HepG2 (cell line): ENCODE data around the gene GNL2.

Experiments
- CBFB ChIP-seq: sonication (generic); formaldehyde crosslinking; IDR thresholded peaks from 2 replicates; pipeline ENCODE4 v1.4.0; 2020; ENCODE audit warnings: missing genetic modification reagents
- POLR2A ChIP-seq, 2 experiments: IDR thresholded peaks; 2 replicates each; pipeline ENCODE4 v1.6.1; 2011; ENCODE audit warnings: low read depth in 2 of 2, low read length in 2 of 2, mild to moderate bottlenecking in 1 of 2, moderate library complexity in 1 of 2; ENCODE audit not compliant: insufficient read depth in 1 of 2
- ZC3H13 ChIP-seq: sonication (generic); formaldehyde crosslinking; IDR thresholded peaks from 2 replicates; pipeline ENCODE4 v1.8.1; 2023; ENCODE audit warnings: mild to moderate bottlenecking, missing genetic modification reagents, moderate library complexity
- ZNF660 ChIP-seq: sonication (generic); formaldehyde crosslinking; IDR thresholded peaks from 2 replicates; pipeline ENCODE4 v1.5.1; 2020; ENCODE audit warnings: mild to moderate bottlenecking, low read depth, missing genetic modification reagents, borderline replicate concordance

GRCh38 chr1:37517569-37517968 lies 78.2 kb downstream of the GNL2 start:
- no peak for TF ChIP-seq CBFB
- no peak for TF ChIP-seq POLR2A (IDR thresholded peaks at IDR 0.05; ENCODE audit: insufficient read depth in 1 of 2, low read depth in 2 of 2, low read length in 2 of 2)
- no peak for TF ChIP-seq ZC3H13 (CRISPR knock-in tag)
- TF ChIP-seq ZNF660 (CRISPR knock-in tag): no peak
